NCI-H2107 (cell line): Measurements from ENCODE around the gene CAMK2B.
A peak's percentile ranks its signal among the peaks of the same experiment; 100 is the strongest.

Source experiments
- DNase-seq: peaks from one replicate; lab custom pipeline; 2025; lab: John Stamatoyannopoulos, UW

The CAMK2B gene

DNA sequence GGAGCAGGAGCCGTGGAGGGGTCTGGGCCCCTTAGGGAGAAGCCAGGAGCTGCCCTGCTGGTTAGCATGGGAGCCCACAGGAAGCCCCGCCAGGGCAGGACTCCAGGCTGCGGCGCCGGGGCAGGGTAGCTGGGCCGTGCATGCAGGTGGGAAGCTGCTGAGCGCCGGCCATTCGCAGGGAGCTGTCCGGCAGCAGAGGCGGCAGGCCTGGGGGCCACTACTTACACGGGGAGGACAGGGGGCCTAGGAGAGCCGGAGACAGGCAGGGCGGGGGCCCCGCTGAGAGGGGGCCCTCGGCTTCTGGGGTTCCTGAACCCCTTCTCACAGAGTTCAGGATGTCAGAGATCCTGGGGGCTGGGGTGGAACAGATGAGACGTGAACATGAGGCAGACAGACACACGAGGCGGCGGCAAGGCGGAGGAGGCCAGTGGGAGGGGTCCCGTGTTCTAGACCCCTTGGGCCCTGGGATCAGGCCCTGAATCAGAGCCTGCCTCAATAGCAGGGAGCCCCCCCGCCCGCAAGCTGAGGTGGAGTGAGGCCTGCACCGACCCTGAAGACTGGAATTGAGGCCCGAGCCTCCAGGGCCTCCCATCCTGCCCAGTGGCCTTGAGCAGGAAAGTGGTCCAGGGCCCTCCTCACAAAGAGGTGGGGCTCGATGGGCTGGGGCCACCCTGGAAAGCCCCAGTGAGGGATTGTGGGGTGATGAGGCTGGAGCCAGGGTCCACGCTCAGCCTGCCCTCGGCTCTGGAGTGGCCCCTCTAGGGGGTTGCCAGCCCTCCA is 96.6 kb downstream of the CAMK2B start:
- DNase-seq = no peak

DNA sequence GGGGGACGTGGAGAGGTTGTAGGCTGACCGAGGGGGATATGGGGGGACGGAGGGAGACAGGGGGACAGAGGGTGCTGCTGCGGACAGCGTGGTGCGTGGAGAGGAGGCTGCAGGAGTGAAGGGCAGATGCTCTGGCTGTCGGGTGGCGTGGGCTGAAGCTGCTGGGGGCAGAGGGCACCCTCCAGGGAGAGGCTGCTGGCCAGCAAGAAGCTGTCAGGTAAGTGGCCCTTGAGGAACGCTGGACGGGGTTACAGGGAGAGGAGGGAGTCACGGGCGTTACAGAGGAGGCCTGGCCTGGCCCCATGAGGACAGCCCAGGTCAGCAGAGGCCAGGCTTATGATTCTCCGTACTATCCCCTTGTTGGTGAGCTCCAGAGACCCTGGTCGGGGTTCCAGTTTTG is 97.5 kb downstream of the CAMK2B start:
- no peak for DNase-seq

DNA sequence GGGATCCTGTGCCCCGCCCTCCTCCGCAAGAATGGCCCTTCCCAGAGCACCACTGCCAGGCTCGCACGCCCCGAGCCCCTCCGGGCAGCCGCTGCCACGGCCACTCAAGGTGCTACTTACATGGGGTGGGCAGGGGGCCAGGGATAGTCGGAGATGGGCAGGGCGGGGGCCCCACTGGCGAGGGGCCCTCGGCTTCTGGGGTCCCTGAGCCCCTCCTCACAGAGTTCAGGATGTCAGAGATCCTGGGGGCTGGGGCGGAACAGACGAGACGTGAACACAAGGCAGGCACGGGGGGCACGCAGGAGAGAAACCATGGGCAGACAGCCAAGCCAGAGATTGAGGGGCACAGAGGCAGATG is 99.0 kb downstream of the CAMK2B start:
- DNase-seq = no peak

DNA sequence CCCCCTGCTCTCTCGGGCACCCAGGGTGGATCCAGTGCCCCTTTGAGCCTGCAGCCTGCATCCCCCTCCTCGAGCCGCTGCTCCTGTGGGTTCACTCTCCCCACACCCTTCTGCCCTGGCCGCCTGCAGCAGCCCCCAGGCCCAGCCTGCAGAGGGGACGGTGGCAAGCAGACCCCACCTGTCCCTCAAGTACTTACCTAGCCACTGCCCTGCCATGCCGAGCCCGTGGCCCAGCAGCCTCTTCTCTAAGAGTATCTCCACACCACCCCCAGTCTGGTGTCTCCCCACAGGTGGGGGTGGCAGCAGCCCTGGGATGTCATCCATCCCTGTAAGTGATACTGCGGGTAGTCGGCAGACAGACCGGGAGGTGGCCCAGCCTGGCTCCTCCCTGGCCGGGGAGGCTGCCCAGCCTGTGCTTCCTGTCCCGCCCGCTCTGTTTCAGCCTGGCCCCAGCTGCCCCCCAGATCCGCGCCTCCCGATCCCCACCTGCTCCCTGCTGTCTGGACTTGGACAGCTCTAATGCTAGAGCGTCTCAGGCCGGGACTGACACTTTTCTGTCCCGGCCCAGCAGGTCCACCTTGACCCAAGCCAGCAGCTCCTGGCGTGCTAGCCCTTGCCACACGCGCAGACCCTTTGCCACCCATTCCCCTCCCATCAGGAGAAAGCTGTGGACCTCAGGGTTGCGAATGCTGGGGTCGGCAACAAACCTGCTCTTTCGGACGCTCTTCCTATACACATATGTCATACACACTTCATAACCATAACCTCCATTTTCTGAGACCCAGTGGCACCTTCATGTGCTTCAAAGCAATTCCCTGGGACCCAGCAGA is 99.6 kb downstream of the CAMK2B start:
- peak; percentile 26 for DNase-seq

DNA sequence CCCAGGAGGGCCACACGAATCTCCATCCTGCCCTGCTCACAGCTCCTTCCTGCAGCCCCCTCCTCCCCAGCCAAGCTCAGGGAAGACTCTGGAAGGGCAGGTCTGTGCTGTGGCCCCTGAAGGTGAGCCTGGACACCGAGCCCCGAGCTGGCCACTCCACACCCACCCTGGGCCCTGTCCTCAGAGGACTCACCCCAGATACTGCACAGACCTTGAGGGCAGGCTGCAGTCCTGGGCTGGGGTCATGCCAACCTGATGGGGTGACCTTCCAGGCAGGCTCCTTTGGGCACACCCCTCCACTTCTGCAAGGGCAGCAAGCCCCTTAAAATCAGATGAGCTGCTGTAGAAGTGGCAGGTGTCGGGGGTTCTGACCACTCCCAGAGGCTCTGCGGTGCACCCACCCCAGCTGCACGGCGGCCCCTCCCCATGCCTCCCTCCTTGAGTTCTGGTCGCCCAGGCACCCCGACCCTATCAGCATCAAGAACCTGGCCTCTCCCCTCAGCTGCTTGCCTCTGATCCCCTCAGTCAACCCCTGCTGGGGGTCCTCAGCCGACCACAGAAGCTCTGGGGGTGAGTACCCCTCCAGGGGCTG is 100.3 kb downstream of the CAMK2B start:
- no peak for DNase-seq

DNA sequence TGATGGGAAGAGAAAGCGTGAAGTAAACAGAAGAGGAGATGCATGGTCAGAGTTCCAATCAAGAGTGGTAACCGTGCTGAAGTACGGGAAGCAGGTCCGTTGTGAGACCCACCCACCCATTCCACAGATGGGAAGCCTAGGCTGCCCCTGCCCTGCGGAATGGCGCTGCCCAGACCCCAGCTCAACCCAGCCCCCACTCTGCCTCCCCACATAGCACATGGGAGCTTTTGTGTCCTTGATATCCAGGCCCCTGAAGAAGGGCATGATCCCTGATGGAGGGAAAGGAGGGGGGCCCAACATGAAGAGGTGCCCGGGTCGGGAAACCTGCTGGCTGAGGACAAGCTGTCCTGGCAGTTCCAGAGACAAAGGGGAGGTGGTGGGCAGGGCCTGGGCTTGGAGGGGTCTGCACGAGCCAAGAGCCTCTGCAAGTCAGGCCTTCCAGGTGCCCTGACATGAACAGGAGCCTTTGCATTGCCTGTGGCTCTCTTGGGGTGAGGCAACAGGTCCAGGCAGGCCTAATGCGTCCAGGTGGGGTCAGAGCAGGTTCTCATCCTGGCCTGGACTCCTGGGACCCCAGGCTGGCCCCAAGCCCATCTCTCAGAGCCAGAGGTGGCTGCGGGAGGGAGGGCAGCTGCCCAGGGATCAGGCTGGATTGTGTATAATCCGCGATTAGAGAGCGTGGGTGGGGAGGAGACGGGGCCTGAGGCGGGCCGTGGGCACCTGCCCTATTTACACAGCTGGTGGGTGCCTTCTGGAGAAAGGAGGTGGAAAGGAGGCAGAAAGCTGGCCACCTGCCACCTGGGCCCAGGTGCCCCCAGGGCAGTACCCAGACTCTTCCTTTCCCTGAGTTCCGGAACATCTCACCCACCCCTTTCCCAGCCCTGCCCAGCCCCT is 101.1 kb downstream of the CAMK2B start:
- DNase-seq = no peak

DNA sequence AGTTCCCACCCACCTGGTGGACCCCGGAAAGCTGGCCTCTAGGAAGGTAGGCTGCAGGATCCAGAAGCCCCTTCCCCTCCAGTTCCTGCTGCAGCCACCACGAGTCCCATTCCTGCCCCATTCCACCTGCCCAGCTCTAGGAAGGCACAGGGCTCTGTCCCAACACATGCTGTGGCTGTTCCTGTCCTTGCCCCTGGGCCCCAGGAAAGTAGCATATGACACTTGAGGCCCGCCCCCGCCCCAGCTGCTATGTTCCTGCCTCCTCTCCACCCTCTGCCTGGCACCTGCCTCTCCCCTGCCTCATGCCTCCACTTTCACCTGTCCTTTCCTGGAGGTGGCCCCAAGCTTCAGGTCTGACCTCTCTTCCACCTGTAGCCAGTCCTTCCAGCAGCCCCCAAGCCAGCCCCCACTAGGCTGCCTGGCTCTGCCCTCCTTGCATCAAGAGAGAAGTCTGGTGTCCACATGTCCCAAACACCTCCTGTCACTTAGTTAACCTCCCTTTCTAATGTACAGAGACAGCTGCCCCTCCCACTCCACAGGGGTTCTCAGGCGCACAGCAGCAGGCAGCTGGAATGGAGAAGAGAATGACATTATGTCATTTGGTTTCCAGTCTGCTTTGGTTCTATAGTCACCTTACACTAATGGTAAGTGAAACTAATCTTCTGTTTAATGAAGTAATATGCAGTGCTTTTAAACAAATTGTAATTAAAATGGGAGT is 101.9 kb downstream of the CAMK2B start:
- peak; percentile 25 for DNase-seq

DNA sequence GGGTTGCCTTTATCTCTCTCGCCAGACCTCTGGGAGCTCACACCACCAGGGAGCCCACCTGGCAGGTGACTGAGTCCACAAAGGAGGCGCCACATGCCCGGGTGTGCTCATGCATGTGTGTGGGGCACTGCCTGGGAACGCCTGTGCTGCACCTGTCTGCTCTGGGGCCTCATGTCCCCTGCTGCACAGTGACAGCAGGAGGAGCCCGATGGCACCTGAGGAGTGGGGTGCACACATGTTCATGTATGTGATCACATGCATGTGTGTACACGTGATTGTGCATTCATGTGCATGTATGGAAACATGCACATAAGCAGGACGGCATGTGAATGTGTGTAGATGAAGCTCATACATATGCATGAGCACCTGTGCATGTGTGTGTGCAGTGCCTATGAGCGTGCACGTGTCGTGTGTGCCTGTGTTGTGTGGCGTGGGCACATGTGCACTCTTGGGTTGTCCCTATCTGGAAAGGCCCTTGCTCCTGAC is 102.6 kb downstream of the CAMK2B start:
- DNase-seq = no peak

DNA sequence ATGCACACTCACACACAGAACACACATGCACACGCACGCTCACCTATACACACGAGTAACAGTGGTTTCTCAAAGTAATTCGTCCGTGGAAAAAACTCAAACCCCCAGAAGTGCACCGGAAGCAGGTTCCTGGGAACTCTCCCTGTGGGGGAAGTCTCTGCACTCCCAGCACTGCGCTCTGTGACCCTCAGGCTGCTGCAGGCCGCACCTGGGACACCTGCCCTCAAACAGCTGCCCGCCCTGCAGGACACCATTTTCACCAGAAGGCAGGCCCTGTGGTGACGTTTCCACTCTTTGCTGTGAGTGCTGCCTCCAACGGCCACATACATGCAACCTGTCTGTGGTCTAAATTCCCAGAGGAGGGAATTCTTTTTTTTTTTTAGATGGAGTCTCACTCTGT is 103.3 kb downstream of the CAMK2B start:
- DNase-seq = no peak

DNA sequence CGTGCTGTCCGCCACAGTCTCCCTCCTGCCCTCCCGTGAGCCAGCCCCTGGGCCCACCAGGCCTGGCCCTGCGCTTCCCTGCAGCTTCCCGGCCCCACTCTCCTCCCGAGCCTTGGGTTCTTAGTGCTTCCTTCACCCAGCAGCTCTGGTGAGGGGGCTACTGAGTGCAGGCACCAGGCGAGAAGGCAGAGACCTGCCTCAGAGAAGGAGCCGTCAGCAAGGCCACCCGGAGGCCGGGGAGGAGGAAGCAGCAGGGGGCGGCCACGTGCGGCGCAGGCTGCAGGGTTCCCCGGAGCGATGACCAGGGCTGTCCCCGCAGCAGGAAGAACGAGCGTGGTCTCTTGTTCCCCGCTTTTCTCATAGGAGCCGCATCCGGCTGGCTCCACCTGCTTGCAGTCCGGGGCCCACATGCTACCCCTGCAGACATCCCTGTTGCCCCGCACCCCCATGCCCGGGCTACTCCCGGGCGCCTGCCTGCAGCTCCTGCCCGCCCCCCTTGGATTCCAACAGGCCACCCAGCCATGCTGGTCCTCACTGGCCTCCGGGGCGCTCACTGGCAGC is 104.1 kb downstream of the CAMK2B start:
- DNase-seq = no peak

DNA sequence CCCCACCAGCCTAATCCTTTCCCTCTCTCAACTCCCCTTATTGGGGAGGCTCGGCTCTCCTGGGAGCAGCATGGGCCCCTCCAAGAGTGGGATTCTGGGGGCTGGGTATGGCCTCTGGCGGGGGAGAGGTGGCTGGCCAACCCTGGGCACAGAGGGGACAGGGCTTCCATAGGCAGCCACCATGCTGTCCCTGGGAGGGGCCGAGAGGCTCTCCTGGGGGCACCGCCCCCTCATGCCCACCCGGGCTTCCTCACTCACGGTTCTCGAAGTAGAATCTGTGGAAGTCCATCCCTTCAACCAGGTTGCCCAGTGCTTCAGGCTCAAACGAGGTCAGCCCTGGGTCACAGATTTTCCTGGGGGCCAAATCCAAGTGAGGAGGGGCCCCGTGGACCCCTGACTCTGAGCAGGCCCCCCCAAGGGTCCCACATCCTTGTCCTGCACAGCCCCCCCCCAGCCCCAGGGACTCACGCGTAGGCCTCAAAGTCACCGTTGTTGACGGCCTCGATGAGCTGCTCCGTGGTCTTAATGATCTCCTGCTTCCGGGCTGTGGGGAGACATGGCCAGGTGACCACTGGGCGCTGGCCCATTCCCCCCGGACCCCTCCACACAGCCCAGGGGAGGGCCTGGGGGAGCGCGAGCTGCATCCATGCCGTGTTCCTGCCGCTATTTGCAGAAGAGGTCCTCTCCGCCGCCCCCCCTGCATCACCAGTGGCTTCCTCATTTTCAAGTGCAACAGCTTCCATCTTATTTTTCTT is 104.9 kb downstream of the CAMK2B start:
- no peak for DNase-seq

DNA sequence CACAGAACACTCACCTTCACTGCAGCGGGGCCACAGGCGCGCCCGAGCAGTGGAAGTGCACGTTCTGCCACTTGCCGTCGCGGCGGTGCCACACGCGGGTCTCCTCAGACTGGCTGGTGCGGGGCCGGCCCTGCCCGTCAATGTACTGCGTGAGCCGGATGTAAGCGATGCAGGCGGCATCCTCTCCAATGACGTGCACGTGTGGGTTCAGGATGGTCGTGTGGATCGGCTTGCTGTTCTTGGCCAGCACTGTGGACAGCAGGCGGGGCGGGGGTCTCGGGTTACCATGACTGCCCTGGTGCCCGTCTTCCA is 105.4 kb downstream of the CAMK2B start:
- no peak for DNase-seq

DNA sequence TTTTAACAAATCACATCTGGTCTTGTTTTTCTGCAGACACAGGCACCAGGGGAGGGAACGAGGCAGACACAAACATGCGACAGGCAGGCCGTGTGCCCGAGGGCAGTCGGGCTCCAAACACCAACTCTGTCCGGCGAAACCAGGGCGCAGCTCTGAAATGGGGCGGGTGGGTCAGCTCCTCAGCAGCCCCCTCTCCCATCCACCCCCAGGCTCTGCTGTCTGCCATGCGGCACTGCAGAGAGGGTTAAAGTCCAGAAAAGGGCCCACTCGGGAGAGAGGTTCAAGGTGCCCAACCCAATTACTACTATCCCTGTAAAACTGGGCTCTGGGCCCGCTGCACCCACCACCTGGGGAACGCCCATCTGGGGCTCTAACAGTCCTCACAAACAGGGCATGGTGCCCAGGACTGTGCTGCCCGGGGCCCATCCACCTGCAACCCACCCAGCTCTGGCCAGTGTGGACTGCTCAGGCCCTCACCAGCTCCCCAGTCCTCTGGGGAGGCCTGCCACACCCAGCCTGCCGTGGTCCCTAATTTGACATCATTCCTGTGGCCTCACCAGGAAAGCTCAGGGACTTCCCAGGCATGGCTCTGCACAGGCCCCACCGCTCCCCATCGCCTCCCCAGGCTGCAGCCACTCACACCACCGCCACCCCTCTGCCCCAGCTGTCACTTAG is 105.9 kb downstream of the CAMK2B start:
- no peak for DNase-seq

DNA sequence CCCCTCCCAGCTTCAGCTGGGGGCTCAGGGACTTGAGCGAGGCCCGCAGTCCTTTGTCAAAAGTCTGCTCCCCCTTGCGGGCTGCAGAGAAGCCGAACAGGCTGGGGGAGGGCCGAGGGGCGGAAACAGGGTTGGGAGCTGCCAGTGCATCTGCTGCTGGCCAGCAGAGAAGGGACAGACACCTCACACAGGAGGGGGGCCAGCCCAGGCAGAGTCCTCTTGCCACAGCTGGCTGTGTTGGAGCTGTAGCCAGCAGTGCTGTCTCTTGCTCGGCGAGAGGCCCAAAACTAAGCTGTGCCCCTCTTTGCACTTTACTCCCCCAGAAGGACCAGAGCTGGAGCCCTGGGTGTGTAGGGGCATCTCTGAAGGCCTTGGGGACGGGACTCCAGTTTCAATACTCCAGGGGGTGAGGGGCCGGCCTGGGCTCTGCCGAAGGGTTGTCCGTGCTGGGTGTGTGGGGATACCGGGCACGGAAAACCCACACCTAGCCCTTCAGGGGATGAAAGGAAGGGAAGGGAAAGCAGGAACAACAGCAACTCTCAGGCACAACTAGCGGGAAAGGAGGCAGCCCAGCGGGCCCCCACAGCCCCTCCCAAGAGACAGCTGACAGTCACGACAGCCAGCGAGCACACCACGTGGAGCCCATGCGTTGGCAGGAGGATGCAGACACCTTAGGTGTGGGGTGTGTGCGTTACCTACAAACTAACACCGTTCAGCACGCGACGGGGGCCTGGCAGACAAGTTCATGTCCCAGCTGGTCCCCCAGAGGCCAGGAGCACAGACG is 106.8 kb downstream of the CAMK2B start:
- no peak for DNase-seq

DNA sequence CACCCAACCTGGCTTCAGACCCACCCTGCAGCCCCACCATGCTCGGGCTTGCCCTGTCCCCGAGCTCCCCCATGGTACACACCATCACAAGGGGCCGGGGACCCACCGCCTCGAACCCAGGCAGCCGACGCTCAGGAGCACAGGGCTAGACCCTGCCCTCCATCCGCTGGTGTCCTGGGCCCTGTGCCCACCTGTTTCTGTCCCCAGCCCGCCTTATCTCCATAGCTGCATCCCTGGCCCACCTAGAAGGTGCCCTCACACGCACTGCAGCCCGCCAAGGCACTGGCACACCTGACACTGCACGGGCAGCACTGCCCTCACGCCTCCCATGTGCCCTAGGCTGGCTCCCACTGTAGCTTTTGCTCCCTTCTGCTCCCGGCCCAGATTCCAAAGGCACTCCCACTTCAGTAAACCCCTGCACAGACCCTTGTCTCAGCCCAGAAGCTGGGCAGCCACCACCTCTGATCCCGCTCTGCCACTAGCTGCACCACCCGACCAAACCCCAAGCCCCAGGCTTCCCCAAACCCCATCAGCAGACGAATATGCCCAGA is 107.5 kb downstream of the CAMK2B start:
- no peak for DNase-seq

DNA sequence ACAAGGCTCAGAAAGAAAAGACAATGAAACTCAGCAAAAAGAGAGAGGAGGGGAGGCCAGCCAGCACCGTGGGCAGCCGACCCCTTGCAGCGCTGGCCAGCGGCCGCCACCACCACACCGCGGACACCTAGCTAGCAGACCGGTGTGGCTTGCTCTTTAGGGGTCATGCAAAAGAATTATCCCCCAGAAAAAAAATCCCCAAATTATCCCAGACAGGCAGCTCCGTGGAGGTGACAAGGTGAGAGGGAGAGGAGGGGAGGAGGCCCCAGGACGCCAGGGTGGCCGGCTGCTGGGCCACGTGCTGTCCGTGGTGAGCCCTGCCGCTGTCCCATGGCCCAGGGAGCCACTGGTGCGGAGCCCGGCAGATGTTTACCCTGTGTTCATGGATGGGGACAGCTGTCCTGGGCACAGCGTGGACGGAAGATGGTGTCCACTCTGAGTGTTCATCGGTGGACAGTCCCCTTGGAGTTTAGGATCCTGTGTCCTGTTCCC is 108.1 kb downstream of the CAMK2B start:
- DNase-seq = no peak

DNA sequence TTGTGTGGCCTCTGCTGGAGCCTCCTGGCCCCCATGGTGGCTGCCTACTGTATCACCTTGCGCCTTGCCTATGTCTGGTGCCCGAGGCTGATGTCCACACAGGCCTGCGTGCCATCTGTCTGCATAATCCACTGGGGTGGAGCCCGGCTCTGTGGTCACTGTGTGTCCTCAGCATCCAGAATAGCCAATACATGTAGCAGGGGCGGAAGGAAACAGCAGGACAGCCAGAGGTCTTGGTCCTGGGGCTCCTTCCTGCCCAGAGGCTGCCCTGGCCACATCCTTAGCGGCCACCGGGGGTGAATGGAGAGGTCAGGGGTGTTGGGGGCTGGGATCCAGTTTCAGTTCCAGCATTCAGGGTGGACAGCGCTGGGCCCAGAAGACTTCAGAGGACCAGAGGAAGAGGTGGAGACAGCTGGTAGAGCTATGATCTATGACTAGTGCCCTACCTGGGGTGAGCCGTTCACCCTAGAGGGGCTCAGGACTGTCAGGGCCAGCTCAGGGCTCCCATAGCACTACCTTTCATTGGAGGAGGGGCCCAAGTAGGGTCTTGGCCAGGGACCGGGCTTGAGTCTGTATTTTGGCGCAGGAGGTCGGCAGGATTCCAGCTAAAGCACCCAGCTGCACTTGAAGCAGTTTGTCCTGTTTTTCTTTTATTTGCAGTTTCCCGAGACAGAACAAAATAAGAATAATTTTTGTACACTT is 108.7 kb downstream of the CAMK2B start:
- no peak for DNase-seq

DNA sequence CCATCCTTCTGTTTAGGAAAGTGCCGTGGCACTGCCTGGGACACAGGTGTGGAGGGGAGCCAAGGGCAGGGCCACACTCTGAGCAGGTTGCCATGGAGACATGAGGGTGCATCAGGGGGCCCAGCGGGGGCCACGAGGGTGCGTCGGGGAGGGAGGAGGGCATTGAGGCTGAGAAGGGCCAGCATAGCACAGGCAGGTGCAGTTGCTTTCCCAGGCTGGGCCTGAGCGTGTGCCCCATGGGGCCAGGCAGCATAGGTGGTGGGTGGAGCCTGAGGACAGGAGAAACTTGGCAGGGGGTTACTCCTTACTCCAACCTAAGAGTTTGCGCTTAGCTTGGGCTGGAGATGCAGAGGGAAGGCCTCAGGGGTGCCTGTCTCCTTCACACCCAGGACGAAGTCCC is 109.4 kb downstream of the CAMK2B start:
- DNase-seq = peak; percentile 68
